IMR-90 (cell line): ENCODE results near the gene PALLD. TPM values are rescaled to one million over a fixed set of nuclear protein-coding genes. Genes with fewer than 3 reads are reported as not detected.

Source experiments
- ATAC-seq: fragments of 200-7000 bp; cut with Tn5 transposase; 2 replicates; pipeline ENCODE4 v1.9.1; 2020; ENCODE audit warnings: low read depth, mild to moderate bottlenecking, moderate library complexity
- BruUV-seq: library from RNA; stranded (reverse); fragments of 400-500 nt; replicated peaks from 2 replicates; lab custom pipeline; 2021; lab: Mats Ljungman, UMichigan
- CTCF ChIA-PET: fragments of 300-600 bp; formaldehyde crosslinking; extraction: SDS; loops from one replicate; lab custom pipeline; 2021; ENCODE audit warnings: antibody characterized with exemption; lab: Yijun Ruan, JAX
- POLR2A ChIA-PET: fragments of 300-600 bp; sonication (Branson Sonifier 250); formaldehyde crosslinking; loops from one replicate; lab custom pipeline; 2022; ENCODE audit warnings: antibody characterized with exemption; ENCODE audit not compliant: unreplicated experiment; lab: Charles Lee
- DNase-seq: peaks from one replicate; pipeline ENCODE4 v3.0.0; 2013
- H2AFZ ChIP-seq: replicated peaks from 2 replicates; pipeline ENCODE3; 2013; ENCODE audit warnings: low read length, mild to moderate bottlenecking; ENCODE audit not compliant: poor library complexity
- H2AK5ac ChIP-seq: 2 replicates; pipeline ENCODE4 v1.6.1; 2013; ENCODE audit warnings: low read depth, low read length, inconsistent platforms
- H2AK9ac ChIP-seq: replicated peaks from 2 replicates; pipeline ENCODE3; 2013; ENCODE audit warnings: mild to moderate bottlenecking, low read depth, low read length, moderate library complexity; ENCODE audit not compliant: poor library complexity
- H2BK120ac ChIP-seq: 2 replicates; pipeline ENCODE4 v1.6.1; 2013; ENCODE audit warnings: low read depth, low read length, inconsistent platforms
- H2BK15ac ChIP-seq: 3 replicates; pipeline ENCODE4 v1.6.1; 2013; ENCODE audit warnings: low read depth, low read length, inconsistent platforms
- H2BK20ac ChIP-seq: 2 replicates; pipeline ENCODE4 v1.6.1; 2013; ENCODE audit warnings: low read depth, mild to moderate bottlenecking, inconsistent platforms, low read length, moderate library complexity
- H2BK5ac ChIP-seq: 2 replicates; pipeline ENCODE4 v1.6.1; 2013; ENCODE audit warnings: mild to moderate bottlenecking, low read depth, low read length, inconsistent platforms; ENCODE audit not compliant: poor library complexity, severe bottlenecking
- H3K14ac ChIP-seq: replicated peaks from 2 replicates; pipeline ENCODE4 v1.6.1; 2013; ENCODE audit warnings: low read depth, low read length, inconsistent platforms
- H3K18ac ChIP-seq: 2 replicates; pipeline ENCODE4 v1.6.1; 2013; ENCODE audit warnings: low read depth, low read length, control low read depth
- H3K23ac ChIP-seq: 2 replicates; pipeline ENCODE4 v1.6.1; 2013; ENCODE audit warnings: low read depth, low read length, inconsistent platforms
- H3K27ac ChIP-seq: 2 replicates; pipeline ENCODE4 v1.5.1; 2013; ENCODE audit warnings: mild to moderate bottlenecking, control low read depth, low read length; ENCODE audit not compliant: insufficient read depth
- H3K27me3 ChIP-seq: 2 replicates; pipeline ENCODE4 v1.6.1; 2013; ENCODE audit warnings: low read length; ENCODE audit not compliant: control insufficient read depth, insufficient read depth
- H3K36me3 ChIP-seq: 2 replicates; pipeline ENCODE4 v1.6.1; 2013; ENCODE audit warnings: low read length, mixed read lengths; ENCODE audit not compliant: control insufficient read depth, insufficient read depth
- H3K4ac ChIP-seq: 2 replicates; pipeline ENCODE4 v1.6.1; 2013; ENCODE audit warnings: low read depth, low read length, inconsistent platforms
- H3K4me1 ChIP-seq: 2 replicates; pipeline ENCODE4 v1.6.1; 2013; ENCODE audit warnings: low read length, mixed read lengths; ENCODE audit not compliant: control insufficient read depth, insufficient read depth
- H3K4me2 ChIP-seq: 2 replicates; pipeline ENCODE4 v1.6.1; 2013; ENCODE audit warnings: low read depth, mild to moderate bottlenecking, control low read depth, low read length, moderate library complexity
- H3K4me3 ChIP-seq: 2 replicates; pipeline ENCODE4 v1.5.1; 2013; ENCODE audit warnings: low read depth, mild to moderate bottlenecking, control low read depth, low read length, moderate library complexity; ENCODE audit not compliant: insufficient read depth
- H3K56ac ChIP-seq: 2 replicates; pipeline ENCODE4 v1.6.1; 2013; ENCODE audit warnings: low read length, inconsistent platforms; ENCODE audit not compliant: insufficient read depth; ENCODE audit errors: extremely low read depth
- H3K79me1 ChIP-seq, 2 experiments: 2 replicates each; pipeline ENCODE4 v1.6.1; 2013; ENCODE audit warnings: low read length in 2 of 2, inconsistent platforms in 1 of 2, low read depth in 1 of 2
- H3K9ac ChIP-seq: 2 replicates; pipeline ENCODE4 v1.6.1; 2013; ENCODE audit warnings: low read depth, low read length, control low read depth
- H3K9me1 ChIP-seq: 2 replicates; pipeline ENCODE4 v1.6.1; 2013; ENCODE audit warnings: low read length, inconsistent platforms; ENCODE audit not compliant: insufficient read depth
- H3K9me3 ChIP-seq: 2 replicates; pipeline ENCODE4 v1.6.1; 2013; ENCODE audit warnings: low read length; ENCODE audit not compliant: control insufficient read depth, insufficient read depth
- H4K20me1 ChIP-seq: 2 replicates; pipeline ENCODE4 v1.6.1; 2013; ENCODE audit warnings: low read length, inconsistent platforms; ENCODE audit not compliant: insufficient read depth
- H4K5ac ChIP-seq: 2 replicates; pipeline ENCODE4 v1.6.1; 2013; ENCODE audit warnings: mild to moderate bottlenecking, low read depth, low read length, control low read depth
- H4K8ac ChIP-seq, 2 experiments: 2 replicates each; pipeline ENCODE4 v1.6.1; 2013; ENCODE audit warnings: low read depth in 2 of 2, low read length in 2 of 2, control low read depth in 1 of 2, inconsistent platforms in 1 of 2
- H4K91ac ChIP-seq: 2 replicates; pipeline ENCODE4 v1.6.1; 2013; ENCODE audit warnings: low read depth, low read length, inconsistent platforms; ENCODE audit not compliant: insufficient read depth
- CEBPB ChIP-seq: IDR thresholded peaks from 2 replicates; pipeline ENCODE4 v1.6.1; 2012; ENCODE audit warnings: low read depth, low read length, improper control_type of control experiment
- CHD1 ChIP-seq: IDR thresholded peaks from 2 replicates; pipeline ENCODE4 v1.6.1; 2012; ENCODE audit warnings: low read depth, low read length, improper control_type of control experiment
- MAFK ChIP-seq: IDR thresholded peaks from 2 replicates; pipeline ENCODE4 v1.6.1; 2012; ENCODE audit warnings: low read depth, low read length, improper control_type of control experiment
- MXI1 ChIP-seq: IDR thresholded peaks from 2 replicates; pipeline ENCODE4 v1.6.1; 2012; ENCODE audit warnings: low read depth, mild to moderate bottlenecking, low read length, moderate library complexity, borderline replicate concordance
- NFE2L2 ChIP-seq: fragments of 150-350 bp; IDR thresholded peaks from 2 replicates; pipeline ENCODE4 v1.6.1; 2016; ENCODE audit warnings: low read depth, mild to moderate bottlenecking, low read length
- POLR2A ChIP-seq: IDR thresholded peaks from 2 replicates; pipeline ENCODE4 v1.6.1; 2012; ENCODE audit warnings: mild to moderate bottlenecking, low read depth, low read length
- RAD21 ChIP-seq: IDR thresholded peaks from 2 replicates; pipeline ENCODE4 v1.6.1; 2012; ENCODE audit warnings: low read length, improper control_type of control experiment
- RCOR1 ChIP-seq: IDR thresholded peaks from 2 replicates; pipeline ENCODE4 v1.6.1; 2012; ENCODE audit warnings: mild to moderate bottlenecking, low read length, improper control_type of control experiment; ENCODE audit not compliant: insufficient replicate concordance
- RFX5 ChIP-seq: IDR thresholded peaks from 2 replicates; pipeline ENCODE4 v1.8.0; 2012; ENCODE audit warnings: low read depth, mild to moderate bottlenecking, low read length, moderate library complexity
- SMC3 ChIP-seq: fragments of 150-350 bp; IDR thresholded peaks from 2 replicates; pipeline ENCODE4 v1.6.1; 2016; ENCODE audit warnings: low read depth, mild to moderate bottlenecking, antibody characterized with exemption, low read length, moderate library complexity
- USF2 ChIP-seq: fragments of 150-350 bp; IDR thresholded peaks from 2 replicates; pipeline ENCODE4 v1.6.1; 2017; ENCODE audit warnings: mild to moderate bottlenecking, antibody characterized with exemption, low read length, low read depth
- WGBS, 2 experiments: methylation state at CpG; one replicate each; pipeline versions ENCODE4 v1.1.5 to v1.1.7; 2013; ENCODE audit warnings: missing lambda C conversion rate in 2 of 2; ENCODE audit not compliant: insufficient read length in 1 of 2; ENCODE audit errors: extremely low coverage in 2 of 2; 5-methylcytosine and 5-hydroxymethylcytosine counted together
- dilution Hi-C: fragments of 300-500 bp; cut with HindIII; formaldehyde crosslinking; loops from one replicate; pipeline ENCODE4 v1.14.3; 2018; ENCODE audit warnings: low sequenced_read_pairs; ENCODE audit not compliant: unreplicated experiment
- in situ Hi-C: fragments of 300-500 bp; cut with MboI; formaldehyde crosslinking; loops from 3 replicates; pipeline ENCODE4 v1.14.3; 2019; ENCODE audit warnings: low sequenced_read_pairs, inconsistent platforms, mixed read lengths
- intact Hi-C: fragments of 100-400 bp; cut with micrococcal nuclease; formaldehyde crosslinking; loops from 2 replicates; pipeline ENCODE4 v1.10.0; 2022
- polyA plus RNA-seq, 3 experiments: library from polyadenylated mRNA; depleted of rRNA; stranded (reverse); fragments of >200 nt; gene quantifications; 2 replicates each; pipeline ENCODE4 v1.2.3, GENCODE V29; 2012; ENCODE audit warnings: low replicate concordance in 1 of 3
- total RNA-seq: library from RNA; depleted of rRNA; stranded (reverse); fragments of >200 nt; gene quantifications from 2 replicates; pipeline ENCODE4 v1.2.3, GENCODE V29; 2012
- TF ChIP-seq, protein P1 (sequence below): conservative IDR thresholded peaks from 2 replicates; pipeline ENCODE4 v1.5.1; 2012; ENCODE audit warnings: mild to moderate bottlenecking, low read depth, low read length, improper control_type of control experiment
- TF ChIP-seq, protein P2 (sequence below): fragments of 150-350 bp; IDR thresholded peaks from 2 replicates; pipeline ENCODE4 v1.6.1; 2016; ENCODE audit warnings: low read depth, mild to moderate bottlenecking, low read length, moderate library complexity, borderline replicate concordance

The PALLD gene
- total and polyA plus RNA-seq, 2 of the 4 experiments (the other 2 are of a cell fraction): 91.0 to 91.9 TPM

DNA sequence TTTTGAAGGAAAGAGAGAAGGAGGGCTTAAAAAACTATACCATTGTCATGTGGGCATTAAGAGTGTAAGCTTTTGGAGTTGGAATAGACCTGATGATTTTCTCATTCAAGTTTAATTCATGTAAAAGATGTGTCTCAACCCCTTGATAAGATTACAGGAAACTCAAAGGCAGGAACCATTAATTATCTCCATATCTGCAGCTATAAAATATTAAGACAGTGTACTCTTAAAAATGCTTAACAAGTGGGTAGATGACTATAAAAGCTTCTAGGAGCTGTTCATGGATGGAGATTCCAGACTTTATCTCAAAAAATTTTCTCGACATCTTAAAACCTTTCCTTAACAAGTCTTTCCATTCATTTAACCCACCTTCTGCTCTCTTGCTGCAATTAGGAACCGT is 208.3 kb downstream of the PALLD start:
- Histone ChIP-seq H2AK5ac (no peak overlapping the region), H2AK9ac (no peak overlapping the region), H2BK15ac (no peak overlapping the region), H3K27ac (no peak overlapping the region), H4K20me1 (no peaks in the 10 kb centered on the region), H3K4me3 (no peak overlapping the region), H4K8ac (no peak overlapping the region), H3K9me1 (peaks cover 3% of the 10 kb centered on the region; the same call in 1 of the 2 replicates), H3K27me3 (no peaks in the 10 kb centered on the region), H3K4me1 (peaks cover 6% of the 10 kb centered on the region), H3K14ac (no peak overlapping the region), H3K4me2 (no peak overlapping the region), H3K79me1 (no peaks in the 10 kb centered on the region), H2BK5ac (no peak overlapping the region), H2AFZ (no peak overlapping the region), H2BK120ac (no peak overlapping the region), H3K4ac (no peak overlapping the region), H3K18ac (no peak overlapping the region), H4K91ac (no peak overlapping the region), H3K9me3 (no peaks in the 10 kb centered on the region), H3K9ac (no peak overlapping the region), H3K56ac (no peak overlapping the region), H2BK20ac (no peak overlapping the region), H4K5ac (no peak overlapping the region), H3K36me3 (no peaks in the 10 kb centered on the region; the same call in 1 of the 2 replicates), H3K23ac (no peak overlapping the region)
- ChIA-PET POLR2A (no interaction called here), CTCF (no interaction called here)
- no TSS peak for BruUV-seq
- ATAC-seq (no peak), DNase-seq (no peak)
- TF ChIP-seq SMC3 (no peak), RAD21 (no peak), RCOR1 (no peak), CEBPB (no peak), RFX5 (no peak), NFE2L2 (no peak), POLR2A (no peak), MXI1 (no peak), CHD1 (no peak), USF2 (no peak), MAFK (no peak)
- TF ChIP-seq, protein P1, sequence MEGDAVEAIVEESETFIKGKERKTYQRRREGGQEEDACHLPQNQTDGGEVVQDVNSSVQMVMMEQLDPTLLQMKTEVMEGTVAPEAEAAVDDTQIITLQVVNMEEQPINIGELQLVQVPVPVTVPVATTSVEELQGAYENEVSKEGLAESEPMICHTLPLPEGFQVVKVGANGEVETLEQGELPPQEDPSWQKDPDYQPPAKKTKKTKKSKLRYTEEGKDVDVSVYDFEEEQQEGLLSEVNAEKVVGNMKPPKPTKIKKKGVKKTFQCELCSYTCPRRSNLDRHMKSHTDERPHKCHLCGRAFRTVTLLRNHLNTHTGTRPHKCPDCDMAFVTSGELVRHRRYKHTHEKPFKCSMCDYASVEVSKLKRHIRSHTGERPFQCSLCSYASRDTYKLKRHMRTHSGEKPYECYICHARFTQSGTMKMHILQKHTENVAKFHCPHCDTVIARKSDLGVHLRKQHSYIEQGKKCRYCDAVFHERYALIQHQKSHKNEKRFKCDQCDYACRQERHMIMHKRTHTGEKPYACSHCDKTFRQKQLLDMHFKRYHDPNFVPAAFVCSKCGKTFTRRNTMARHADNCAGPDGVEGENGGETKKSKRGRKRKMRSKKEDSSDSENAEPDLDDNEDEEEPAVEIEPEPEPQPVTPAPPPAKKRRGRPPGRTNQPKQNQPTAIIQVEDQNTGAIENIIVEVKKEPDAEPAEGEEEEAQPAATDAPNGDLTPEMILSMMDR: no peak
- TF ChIP-seq, protein P2, sequence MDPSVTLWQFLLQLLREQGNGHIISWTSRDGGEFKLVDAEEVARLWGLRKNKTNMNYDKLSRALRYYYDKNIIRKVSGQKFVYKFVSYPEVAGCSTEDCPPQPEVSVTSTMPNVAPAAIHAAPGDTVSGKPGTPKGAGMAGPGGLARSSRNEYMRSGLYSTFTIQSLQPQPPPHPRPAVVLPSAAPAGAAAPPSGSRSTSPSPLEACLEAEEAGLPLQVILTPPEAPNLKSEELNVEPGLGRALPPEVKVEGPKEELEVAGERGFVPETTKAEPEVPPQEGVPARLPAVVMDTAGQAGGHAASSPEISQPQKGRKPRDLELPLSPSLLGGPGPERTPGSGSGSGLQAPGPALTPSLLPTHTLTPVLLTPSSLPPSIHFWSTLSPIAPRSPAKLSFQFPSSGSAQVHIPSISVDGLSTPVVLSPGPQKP: no peak
- WGBS, 2 experiments: 100% methylated on average over 1 of the region's 2 CpGs; no CpG with 5 or more reads in 1 of the 2 experiments
- dilution Hi-C loops (no loop called here), intact Hi-C loops (no loop called here), in situ Hi-C loops (no loop called here)
